ENCODE data around the gene ZMYND19. TPM values are rescaled to one million over a fixed set of nuclear protein-coding genes. Genes with fewer than 3 reads are reported as not detected.

Gene ZMYND19
- total RNA-seq, 1 experiment from 2014 or later: 79.2 TPM

DNA sequence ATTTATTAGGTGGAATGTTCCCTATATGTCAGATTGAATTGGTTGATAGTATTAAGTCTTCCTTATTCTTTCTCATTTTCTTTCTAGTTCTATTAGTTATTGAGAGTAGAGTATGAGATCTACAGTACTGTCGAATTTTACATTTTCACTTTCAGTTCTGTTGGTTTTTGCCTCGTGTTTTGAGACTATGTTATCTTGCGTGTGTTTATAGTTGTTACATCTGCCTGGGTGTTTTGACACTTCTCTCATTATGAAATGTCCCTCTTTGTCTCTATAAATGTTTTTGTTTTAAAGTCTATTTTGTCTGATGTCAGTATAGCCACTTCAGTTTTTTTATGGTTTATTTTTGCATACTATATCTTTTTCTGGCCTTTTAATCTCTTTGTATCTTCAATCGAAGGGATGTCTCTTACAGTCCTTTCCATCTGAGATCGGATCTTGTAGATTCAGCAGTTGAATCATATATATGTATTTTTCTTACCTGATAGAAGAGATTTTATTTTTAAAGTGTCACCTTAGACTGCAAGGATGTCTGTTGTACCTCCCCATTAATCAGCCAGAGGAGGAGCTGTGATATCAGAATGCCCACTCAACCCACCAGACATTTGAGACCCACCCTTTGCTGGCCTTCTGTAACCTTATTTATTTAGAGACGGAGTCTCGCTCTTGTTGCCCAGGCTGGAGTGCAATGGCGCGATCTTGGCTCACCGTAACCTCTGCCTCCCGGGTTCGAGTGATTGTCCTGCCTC is 49.2 kb upstream of the ZMYND19 start:
- Histone ChIP-seq H3K4me1 (ENCODE audit: insufficient read depth, low read length) (no peaks in the 10 kb centered on the region), H4K8ac (replicated peaks; ENCODE audit: insufficient read length, low read depth, low read length) (no peak overlapping the region), H3K79me1 (ENCODE audit: insufficient read depth, low read depth, low read length, poor library complexity, severe bottlenecking) (peaks cover 18% of the 10 kb centered on the region), H2BK12ac (ENCODE audit: insufficient read length, low read depth, low read length) (no peak overlapping the region), H3K56ac (ENCODE audit: insufficient read length, low read depth, low read length) (no peak overlapping the region), H3K27me3 (ENCODE audit: insufficient read depth, low read length) (no peaks in the 10 kb centered on the region), H3K27ac (ENCODE audit: insufficient read length, low read depth, low read length) (no peak overlapping the region), H3K23me2 (ENCODE audit: insufficient read length, low read depth, low read length, poor library complexity, severe bottlenecking) (no peaks in the 10 kb centered on the region), H3K9me3 (ENCODE audit: control insufficient read depth, low read depth, low read length) (no peaks in the 10 kb centered on the region), H3K18ac (ENCODE audit: insufficient read length, low read depth, low read length) (no peak overlapping the region), H3K23ac (ENCODE audit: insufficient read length, low read depth, low read length) (no peak overlapping the region), H2BK120ac (ENCODE audit: low read depth, low read length, poor library complexity, severe bottlenecking) (no peak overlapping the region), H4K5ac (ENCODE audit: insufficient read length, low read depth, low read length) (no peak overlapping the region), H2BK15ac (ENCODE audit: low read depth, low read length) (no peak overlapping the region), H4K91ac (ENCODE audit: insufficient read length, low read depth, low read length) (no peak overlapping the region), H3K14ac (ENCODE audit: insufficient read depth, low read length) (no peak overlapping the region), H3K9ac (ENCODE audit: extremely low read depth, insufficient read length, low read length) (no peak overlapping the region), H4K20me1 (ENCODE audit: control insufficient read depth, insufficient read depth, insufficient read length) (no peaks in the 10 kb centered on the region), H2BK20ac (ENCODE audit: low read depth, low read length, poor library complexity, severe bottlenecking) (no peak overlapping the region), H2AK5ac (ENCODE audit: insufficient read length, low read length) (no peak overlapping the region), H3K4ac (ENCODE audit: low read depth, low read length) (no peak overlapping the region), H3K4me2 (ENCODE audit: insufficient read depth, insufficient read length, low read length) (no peak overlapping the region), H2BK5ac (ENCODE audit: insufficient read length, low read length) (no peak overlapping the region), H3T11ph (ENCODE audit: low read length) (no peak overlapping the region), H3K79me2 (ENCODE audit: insufficient read depth, low read length) (peaks cover 47% of the 10 kb centered on the region; the same call in 1 of the 2 replicates), H2AFZ (ENCODE audit: low read length) (no peak overlapping the region)
- peaks cover under 1 to 6% of the 10 kb centered on the region in 2 experiments for H3K4me1 Mint-ChIP-seq
- H3K9me3 Mint-ChIP-seq: no peaks in the 10 kb centered on the region; a peak in 1 of 5 replicates
- no peak overlapping the region for H3K4me3 Mint-ChIP-seq
- H3K36me3 Mint-ChIP-seq (ENCODE audit: insufficient read depth in 1 of 3, low read depth in 3 of 3): peaks cover 6 to 28% (median 15%) of the 10 kb centered on the region in 3 experiments; a peak in 6 of 7 replicates
- no CpG with 5 or more reads among the region's 12 CpGs for WGBS (ENCODE audit: extremely low coverage, insufficient read length, low lambda C conversion rate)
- no peak for DNase-seq
- TF ChIP-seq, protein P1, sequence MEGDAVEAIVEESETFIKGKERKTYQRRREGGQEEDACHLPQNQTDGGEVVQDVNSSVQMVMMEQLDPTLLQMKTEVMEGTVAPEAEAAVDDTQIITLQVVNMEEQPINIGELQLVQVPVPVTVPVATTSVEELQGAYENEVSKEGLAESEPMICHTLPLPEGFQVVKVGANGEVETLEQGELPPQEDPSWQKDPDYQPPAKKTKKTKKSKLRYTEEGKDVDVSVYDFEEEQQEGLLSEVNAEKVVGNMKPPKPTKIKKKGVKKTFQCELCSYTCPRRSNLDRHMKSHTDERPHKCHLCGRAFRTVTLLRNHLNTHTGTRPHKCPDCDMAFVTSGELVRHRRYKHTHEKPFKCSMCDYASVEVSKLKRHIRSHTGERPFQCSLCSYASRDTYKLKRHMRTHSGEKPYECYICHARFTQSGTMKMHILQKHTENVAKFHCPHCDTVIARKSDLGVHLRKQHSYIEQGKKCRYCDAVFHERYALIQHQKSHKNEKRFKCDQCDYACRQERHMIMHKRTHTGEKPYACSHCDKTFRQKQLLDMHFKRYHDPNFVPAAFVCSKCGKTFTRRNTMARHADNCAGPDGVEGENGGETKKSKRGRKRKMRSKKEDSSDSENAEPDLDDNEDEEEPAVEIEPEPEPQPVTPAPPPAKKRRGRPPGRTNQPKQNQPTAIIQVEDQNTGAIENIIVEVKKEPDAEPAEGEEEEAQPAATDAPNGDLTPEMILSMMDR (conservative IDR thresholded peaks at IDR 0.05): no peak
- H3K27me3 Mint-ChIP-seq (ENCODE audit: low read depth): no peaks in the 10 kb centered on the region
- H3K27ac Mint-ChIP-seq: peak overlapping the region in 1 of 3 experiments; percentile 38; a peak in 2 of 7 replicates

Measured in H9 (cell line).